GM12874 (cell line): ENCODE data around the gene VWA8.
A peak's percentile ranks its signal among the peaks of the same experiment; 100 is the strongest.

ENCODE experiments used
- CTCF ChIP-seq: IDR thresholded peaks from 2 replicates; pipeline ENCODE4 v1.5.1; 2011; ENCODE audit warnings: low read depth, mild to moderate bottlenecking, control low read depth, low read length, moderate library complexity; ENCODE audit not compliant: insufficient read depth

VWA8 gene

GRCh38 chr13:41558781-41559560, 401.9 kb downstream of the VWA8 start:
- TF ChIP-seq CTCF, result no peak

GRCh38 chr13:41557719-41558118, 403.2 kb downstream of the VWA8 start:
- TF ChIP-seq CTCF, result no peak

GRCh38 chr13:41554626-41555386, 406.1 kb downstream of the VWA8 start:
- TF ChIP-seq CTCF, result 0 out of 2 replicates have a peak, but pooled peaks have one; percentile 4

- no peak for TF ChIP-seq CTCF
Measured at GRCh38 chr13:41554180-41554579, 406.7 kb downstream of the VWA8 start.

- TF ChIP-seq CTCF, result no peak
Measured at GRCh38 chr13:41552031-41552430, 408.9 kb downstream of the VWA8 start.

GRCh38 chr13:41550276-41550675, 410.6 kb downstream of the VWA8 start:
- no peak for TF ChIP-seq CTCF

- TF ChIP-seq CTCF, result no peak
Measured at GRCh38 chr13:41549491-41549890, 411.4 kb downstream of the VWA8 start.
